ENCODE data around the gene YIF1B. TPM values are rescaled to one million over a fixed set of nuclear protein-coding genes. Genes with fewer than 3 reads are reported as not detected.

YIF1B gene
- total RNA-seq, 4 donors from 2014 or later: 26.2 to 52.8 (median 31.4) TPM

- TF ChIP-seq CTCF (IDR thresholded peaks at IDR 0.05): no peak
- ATAC-seq (ENCODE audit: low FRiP score): peak; percentile 17
- no peak for DNase-seq (ENCODE audit: low spot score)
Measured at GRCh38 chr19:38255383-38256014, 60.2 kb downstream of the YIF1B start.

GRCh38 chr19:38253788-38254187, 62.0 kb downstream of the YIF1B start:
- no peak for DNase-seq (ENCODE audit: low spot score)
- ATAC-seq (ENCODE audit: low FRiP score): no peak
- no peak for TF ChIP-seq CTCF (IDR thresholded peaks at IDR 0.05)

Small RNA genes within 50 kb of the gene (small RNA-seq; reads per million reads assigned to genes)
- not detected for gene RF00019

Other genes starting within 250 kb of the YIF1B start
- gene DPF1, start 91.7 kb downstream of the YIF1B start, total RNA-seq: not detected
- gene PPP1R14A, start 59.6 kb downstream of the YIF1B start, total RNA-seq: 100 to 1,000 TPM in 2 of 4 donors, 10 to 100 TPM in 2; 61.8 to 258 (median 118) TPM
- 10 to 100 TPM; 14.3 to 30.6 (median 24.0) TPM for gene SPINT2, start 51.4 kb downstream of the YIF1B start, total RNA-seq
- gene C19orf33, start 11.7 kb downstream of the YIF1B start, total RNA-seq: 10 to 100 TPM; 28.8 to 76.9 (median 47.2) TPM
- 10 to 100 TPM in 1 of 4 donors, 1 to 10 TPM in 3; 4.1 to 11.4 (median 7.2) TPM for gene KCNK6, start 3.9 kb upstream of the YIF1B start, total RNA-seq
- 1 to 10 TPM; 2.8 to 6.6 (median 4.3) TPM for gene CATSPERG, start 19.9 kb upstream of the YIF1B start, total RNA-seq
- gene PSMD8, start 58.6 kb upstream of the YIF1B start, total RNA-seq: 100 to 1,000 TPM; 177 to 505 (median 425) TPM
- not detected for gene GGN, start 72.1 kb upstream of the YIF1B start, total RNA-seq
- under 1 TPM in 3 of 4 donors, not detected in 1; 0.44 to 0.93 (median 0.84) TPM for gene SPRED3, start 72.8 kb upstream of the YIF1B start, total RNA-seq
- gene FAM98C, start 87.1 kb upstream of the YIF1B start, total RNA-seq: 10 to 100 TPM in 3 of 4 donors, 1 to 10 TPM in 1; 7.4 to 22.7 (median 10.6) TPM
- 10 to 100 TPM in 2 of 4 donors, 1 to 10 TPM in 2; 5.8 to 27.6 (median 8.9) TPM for gene RASGRP4, start 110.3 kb upstream of the YIF1B start, total RNA-seq
- gene RYR1, start 117.7 kb upstream of the YIF1B start, total RNA-seq: 1 to 10 TPM; 1.9 to 3.6 (median 3.3) TPM